CD14-positive monocyte (primary cell): ENCODE data around the gene ERICH4. TPM values are rescaled to one million over a fixed set of nuclear protein-coding genes. Genes with fewer than 3 reads are reported as not detected.

Experiments used
- DNase-seq, 3 donors: peaks; one replicate each; pipeline ENCODE4 v3.0.0-alpha.2; 2011 to 2022
- H2AFZ ChIP-seq: 2 replicates; pipeline ENCODE4 v1.6.0; 2012; ENCODE audit warnings: mild to moderate bottlenecking, low read depth, low read length, inconsistent platforms; ENCODE audit not compliant: insufficient read depth, poor library complexity, severe bottlenecking
- H3K27ac ChIP-seq, 2 donors: 1 replicate in 1 of 2; 2 replicates in 1 of 2; pipeline ENCODE4 v1.5.1; 2012 to 2013; ENCODE audit warnings: low read length in 2 of 2, control low read depth in 1 of 2, inconsistent platforms in 1 of 2, low read depth in 1 of 2, mild to moderate bottlenecking in 1 of 2
- H3K27me3 ChIP-seq, 2 donors: one replicate each; pipeline versions ENCODE4 v1.6.0 to v1.6.1; 2011 to 2013; ENCODE audit warnings: low read length in 2 of 2; ENCODE audit not compliant: control insufficient read depth in 2 of 2, insufficient read depth in 2 of 2
- H3K36me3 ChIP-seq, 2 donors: replicated peaks in 1 of 2; 1 replicate in 1 of 2; 2 replicates in 1 of 2; pipeline versions ENCODE4 v1.5.1 to v1.6.1; 2012 to 2013; ENCODE audit warnings: low read length in 2 of 2, control low read depth in 1 of 2, inconsistent platforms in 1 of 2, mild to moderate bottlenecking in 1 of 2; ENCODE audit not compliant: insufficient read depth in 2 of 2, control insufficient read depth in 1 of 2
- H3K4me1 ChIP-seq, 2 donors: 1 replicate in 1 of 2; 2 replicates in 1 of 2; pipeline versions ENCODE4 v1.5.1 to v1.6.1; 2012 to 2013; ENCODE audit warnings: low read length in 2 of 2, control low read depth in 1 of 2, inconsistent platforms in 1 of 2, mild to moderate bottlenecking in 1 of 2, moderate library complexity in 1 of 2; ENCODE audit not compliant: insufficient read depth in 2 of 2, control insufficient read depth in 1 of 2
- H3K4me2 ChIP-seq: replicated peaks from 2 replicates; pipeline ENCODE3; 2012; ENCODE audit warnings: low read length, moderate library complexity, mild to moderate bottlenecking; ENCODE audit not compliant: poor library complexity, severe bottlenecking; ENCODE audit errors: extremely low read depth
- H3K4me3 ChIP-seq, 3 experiments: fragments of 200-600 bp in 1 of 3; sonication (generic) in 1 of 3; replicated peaks in 1 of 3; 1 replicate in 2 of 3; 2 replicates in 1 of 3; pipeline ENCODE4 v1.5.1; 2011 to 2013; ENCODE audit warnings: low read length in 3 of 3, mild to moderate bottlenecking in 3 of 3, control low read depth in 2 of 3, low read depth in 2 of 3, inconsistent platforms in 1 of 3, moderate library complexity in 1 of 3
- H3K79me2 ChIP-seq: 2 replicates; pipeline ENCODE4 v1.6.0; 2012; ENCODE audit warnings: mild to moderate bottlenecking, control low read depth, inconsistent platforms, low read length, moderate library complexity; ENCODE audit not compliant: insufficient read depth
- H3K9ac ChIP-seq: 2 replicates; pipeline ENCODE4 v1.6.0; 2017; ENCODE audit warnings: low read length, mild to moderate bottlenecking; ENCODE audit not compliant: insufficient read depth, poor library complexity, severe bottlenecking
- H3K9me3 ChIP-seq, 2 donors: replicated peaks in 1 of 2; 1 replicate in 1 of 2; 2 replicates in 1 of 2; pipeline versions ENCODE4 v1.5.1 to v1.6.1; 2012 to 2013; ENCODE audit warnings: low read length in 2 of 2, control low read depth in 1 of 2; ENCODE audit not compliant: control insufficient read depth in 1 of 2, insufficient read depth in 1 of 2
- H4K20me1 ChIP-seq: 2 replicates; pipeline ENCODE4 v1.6.0; 2012; ENCODE audit warnings: mild to moderate bottlenecking, low read length, control low read depth, moderate library complexity; ENCODE audit not compliant: insufficient read depth
- H3K27ac Mint-ChIP-seq, 7 donors: one replicate each; pipeline ENCODE4 v1.8.0; 2020; ENCODE audit warnings: mild to moderate bottlenecking in 7 of 7, mixed read lengths in 7 of 7, moderate library complexity in 6 of 7, inconsistent platforms in 2 of 7
- H3K27me3 Mint-ChIP-seq, 3 donors: one replicate each; pipeline ENCODE4 v1.8.0; 2021 to 2022; ENCODE audit warnings: low read depth in 3 of 3, mild to moderate bottlenecking in 3 of 3, mixed read lengths in 3 of 3, moderate library complexity in 3 of 3, inconsistent platforms in 1 of 3
- H3K36me3 Mint-ChIP-seq, 2 donors: one replicate each; pipeline ENCODE4 v1.8.0; 2020; ENCODE audit warnings: mixed read lengths in 2 of 2, inconsistent platforms in 1 of 2, mild to moderate bottlenecking in 1 of 2
- H3K4me1 Mint-ChIP-seq: one replicate; pipeline ENCODE4 v1.8.0; 2020; ENCODE audit warnings: mild to moderate bottlenecking, mixed read lengths
- H3K4me3 Mint-ChIP-seq, 2 donors: one replicate each; pipeline ENCODE4 v1.8.0; 2020; ENCODE audit warnings: mild to moderate bottlenecking in 2 of 2, mixed read lengths in 2 of 2, moderate library complexity in 1 of 2
- H3K9me3 Mint-ChIP-seq, 7 donors: one replicate each; pipeline ENCODE4 v1.8.0; 2020 to 2022; ENCODE audit warnings: mixed read lengths in 7 of 7, mild to moderate bottlenecking in 6 of 7, moderate library complexity in 6 of 7, inconsistent platforms in 2 of 7
- CTCF ChIP-seq: fragments of 200-600 bp; IDR thresholded peaks from one replicate; pipeline ENCODE4 v1.8.0; 2022; ENCODE audit warnings: antibody characterized with exemption, mild to moderate bottlenecking
- WGBS: methylation state at CpG from one replicate; pipeline ENCODE4 v1.1.5; 2013; ENCODE audit warnings: missing lambda C conversion rate; ENCODE audit not compliant: insufficient coverage; 5-methylcytosine and 5-hydroxymethylcytosine counted together
- intact Hi-C, 2 donors: fragments of 100-400 bp; cut with micrococcal nuclease; formaldehyde crosslinking; loops; one replicate each; pipeline versions ENCODE4 v1.15.0 to v1.15.1; 2023
- polyA plus RNA-seq, 3 donors: library from polyadenylated mRNA; depleted of rRNA in 1 of 3; unstranded in 2 of 3; stranded (reverse) in 1 of 3; fragments of 300-500 nt in 2 of 3; fragments of >200 nt in 1 of 3; fragmentation: Illumina TruSeq in 2 of 3; gene quantifications; 1 replicate in 2 of 3; 2 replicates in 1 of 3; pipeline ENCODE4 v1.2.3, GENCODE V29; 2012 to 2021

Gene ERICH4
- polyA plus RNA-seq, 3 donors: 0.09 TPM; not detected in 2

- no peak for TF ChIP-seq CTCF
- H3K4me2 ChIP-seq: peak overlapping the region; percentile 52
- peaks cover 28 to 34% of the 10 kb centered on the region in 2 donors for H3K36me3 ChIP-seq
- Mint-ChIP-seq H3K27me3 (peaks cover 0 to 2% (median 0%) of the 10 kb centered on the region in 3 donors), H3K27ac (peak overlapping the region; percentile 96 to 100 (median 99)), H3K36me3 (peaks cover 45 to 50% of the 10 kb centered on the region in 2 donors), H3K4me3 (peak overlapping the region; percentile 54 to 61), H3K4me1 (peaks cover 78% of the 10 kb centered on the region), H3K9me3 (peaks cover 0 to 3% (median 0%) of the 10 kb centered on the region in 7 donors)
- H3K27ac ChIP-seq: peak overlapping the region; percentile 93 to 94
- H3K4me3 ChIP-seq: peak overlapping the region in 1 of 3 experiments; percentile 27
- peak overlapping the region; percentile 62 for H3K9ac ChIP-seq
- peak overlapping the region; percentile 50 for H2AFZ ChIP-seq
- H3K79me2 ChIP-seq: peaks cover 41% of the 10 kb centered on the region
- intact Hi-C loops: no loop called here
- H3K4me1 ChIP-seq: peaks cover 69 to 85% of the 10 kb centered on the region in 2 donors
- H3K9me3 ChIP-seq: no peaks in the 10 kb centered on the region
- no peaks in the 10 kb centered on the region for H3K27me3 ChIP-seq
- peak; percentile 65 to 83 (median 75) for DNase-seq
- no peaks in the 10 kb centered on the region for H4K20me1 ChIP-seq
- WGBS: 53% methylated on average over 4 of the region's 4 CpGs
These were observed 33.7 kb upstream of the ERICH4 start for GRCh38 chr19:41409288-41409687.

DNA sequence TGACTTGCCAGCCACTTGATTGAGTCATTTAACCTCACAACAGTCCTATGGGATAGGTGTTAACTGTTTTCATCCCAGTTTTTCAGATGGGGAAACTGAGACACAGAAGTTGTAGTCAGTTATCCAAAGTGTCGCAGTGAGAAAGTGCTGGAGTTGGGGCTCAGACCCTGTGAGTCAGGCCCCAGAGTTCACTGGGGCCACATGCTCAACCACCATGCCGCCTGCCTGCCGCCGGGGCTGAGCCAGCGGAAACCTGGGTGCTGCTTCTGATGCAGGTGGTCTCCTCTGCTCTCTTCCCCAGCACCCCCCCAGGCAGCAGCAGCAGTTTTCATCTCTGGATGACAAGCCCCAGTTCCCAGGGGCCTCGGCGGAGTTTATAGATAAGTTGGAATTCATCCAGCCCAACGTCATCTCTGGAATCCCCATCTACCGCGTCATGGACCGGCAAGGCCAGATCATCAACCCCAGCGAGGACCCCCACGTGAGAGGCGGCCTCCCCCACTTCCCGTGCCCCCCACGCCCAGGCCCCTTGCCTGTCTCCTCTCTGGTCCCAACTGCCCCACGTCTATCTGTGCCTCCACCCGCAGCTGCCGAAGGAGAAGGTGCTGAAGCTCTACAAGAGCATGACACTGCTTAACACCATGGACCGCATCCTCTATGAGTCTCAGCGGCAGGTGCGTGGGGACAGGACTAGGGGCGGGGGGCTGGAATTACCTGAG is 32.5 kb upstream of the ERICH4 start:
- H3K4me1 Mint-ChIP-seq: peaks cover 77% of the 10 kb centered on the region
- H3K9me3 ChIP-seq: no peaks in the 10 kb centered on the region
- DNase-seq: peak in 1 of 3 donors; percentile 51
- no peaks in the 10 kb centered on the region for H3K27me3 ChIP-seq
- H3K36me3 Mint-ChIP-seq: peaks cover 55 to 62% of the 10 kb centered on the region in 2 donors
- H3K79me2 ChIP-seq: peaks cover 31% of the 10 kb centered on the region
- peaks cover 67 to 90% of the 10 kb centered on the region in 2 donors for H3K4me1 ChIP-seq
- peak overlapping the region; percentile 94 to 100 (median 99) for H3K27ac Mint-ChIP-seq
- H3K27me3 Mint-ChIP-seq: peaks cover 0 to 2% (median 0%) of the 10 kb centered on the region in 3 donors
- H3K4me3 ChIP-seq: peak overlapping the region in 1 of 3 experiments; percentile 41
- intact Hi-C loops: no loop called here
- no peaks in the 10 kb centered on the region for H4K20me1 ChIP-seq
- peaks cover 39 to 46% of the 10 kb centered on the region in 2 donors for H3K36me3 ChIP-seq
- H3K4me2 ChIP-seq: peak overlapping the region; percentile 47
- H3K27ac ChIP-seq: peak overlapping the region; percentile 93 to 94
- H3K9ac ChIP-seq: peak overlapping the region; percentile 53
- WGBS: 85% methylated on average over 10 of the region's 23 CpGs
- H3K9me3 Mint-ChIP-seq: peaks cover 0 to 3% (median 0%) of the 10 kb centered on the region in 7 donors
- H2AFZ ChIP-seq: no peak overlapping the region
- no peak for TF ChIP-seq CTCF
- H3K4me3 Mint-ChIP-seq: peak overlapping the region in 1 of 2 donors; percentile 82
